Ascending aorta (tissue), 2 donors: ENCODE measurements around the gene KIAA1614. TPM values are rescaled to one million over a fixed set of nuclear protein-coding genes. Genes with fewer than 3 reads are reported as not detected.

Experiments used
- DNase-seq, 2 donors: peaks; one replicate each; pipeline ENCODE4 v3.0.0-alpha.2; 2019; ENCODE audit warnings: low spot score in 2 of 2
- H3K27ac ChIP-seq, 2 donors: fragments of 200-600 bp; sonication (generic); one replicate each; pipeline ENCODE4 v1.5.1; 2016 to 2017; ENCODE audit warnings: mild to moderate bottlenecking in 1 of 2
- H3K27me3 ChIP-seq: fragments of 200-600 bp; sonication (generic); one replicate; pipeline ENCODE4 v1.5.1; 2017
- H3K36me3 ChIP-seq, 2 donors: fragments of 200-600 bp; sonication (generic); one replicate each; pipeline ENCODE4 v1.5.1; 2016
- H3K4me1 ChIP-seq, 2 donors: fragments of 200-600 bp; sonication (generic); one replicate each; pipeline ENCODE4 v1.5.1; 2016 to 2017; ENCODE audit warnings: mild to moderate bottlenecking in 1 of 2
- H3K4me3 ChIP-seq, 2 donors: fragments of 200-600 bp; sonication (generic); one replicate each; pipeline ENCODE4 v1.5.1; 2016 to 2017; ENCODE audit warnings: mild to moderate bottlenecking in 1 of 2
- H3K9me3 ChIP-seq, 2 donors: fragments of 200-600 bp; sonication (generic); one replicate each; pipeline ENCODE4 v1.5.1; 2016
- CTCF ChIP-seq, 3 experiments: fragments of 200-600 bp in 2 of 3; fragments of 450-650 bp in 1 of 3; sonication (generic) in 2 of 3; IDR thresholded peaks; one replicate each; pipeline ENCODE4 v1.5.1; 2016 to 2019; ENCODE audit warnings: antibody characterized with exemption in 3 of 3, mild to moderate bottlenecking in 1 of 3, moderate library complexity in 1 of 3
- intact Hi-C: fragments of 100-400 bp; cut with DNase I; formaldehyde crosslinking; loops from one replicate; pipeline ENCODE4 v1.15.1; 2023
- total RNA-seq: library from RNA; depleted of rRNA; stranded (reverse); fragments of >200 nt; gene quantifications from one replicate; pipeline ENCODE4 v1.1.0, GENCODE V29; 2016

KIAA1614 gene
- total RNA-seq, 1 donor from 2014 or later: 21.9 TPM

GRCh38 chr1:180887841-180888240, 24.9 kb upstream of the KIAA1614 start:
- Histone ChIP-seq H3K4me1 (no peaks in the 10 kb centered on the region), H3K4me3 (no peak overlapping the region), H3K36me3 (peaks cover 0 to 11% of the 10 kb centered on the region in 2 donors), H3K27ac (no peak overlapping the region), H3K27me3 (no peaks in the 10 kb centered on the region), H3K9me3 (no peaks in the 10 kb centered on the region)
- intact Hi-C loops: no loop called here
- DNase-seq: no peak
- no peak for TF ChIP-seq CTCF (IDR thresholded peaks at IDR 0.05)

DNA sequence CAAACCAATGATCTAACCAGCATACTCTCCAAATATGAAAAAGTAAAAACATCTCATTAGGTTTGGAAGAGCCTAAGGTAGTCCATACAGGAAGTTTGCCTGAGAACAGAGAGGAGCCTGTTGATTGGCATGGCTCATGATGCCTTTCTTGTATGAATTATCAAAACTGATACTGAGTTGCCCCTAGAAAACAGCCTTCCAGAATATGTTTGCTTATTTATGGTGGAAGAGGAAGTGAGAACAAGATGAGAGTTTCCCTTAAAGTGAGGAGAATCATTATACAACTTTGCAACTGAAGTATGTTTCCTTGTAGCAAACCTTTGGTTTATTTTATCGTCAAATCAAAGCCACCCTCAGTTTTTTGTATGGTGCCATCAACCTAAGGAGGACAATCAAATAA, 23.8 kb upstream of the KIAA1614 start:
- peaks cover 0 to 11% of the 10 kb centered on the region in 2 donors for H3K36me3 ChIP-seq
- intact Hi-C loops: no loop called here

GRCh38 chr1:180889325-180889724, 23.4 kb upstream of the KIAA1614 start:
- Histone ChIP-seq H3K9me3 (no peaks in the 10 kb centered on the region), H3K27ac (no peak overlapping the region), H3K27me3 (no peaks in the 10 kb centered on the region), H3K36me3 (peaks cover 0 to 11% of the 10 kb centered on the region in 2 donors), H3K4me3 (no peak overlapping the region), H3K4me1 (no peaks in the 10 kb centered on the region)
- no peak for TF ChIP-seq CTCF (IDR thresholded peaks at IDR 0.05)
- DNase-seq: no peak
- intact Hi-C loops: no loop called here

More for the DNA sequence above, 23.8 kb upstream of the KIAA1614 start:
- Histone ChIP-seq H3K9me3 (no peaks in the 10 kb centered on the region), H3K27ac (no peak overlapping the region), H3K27me3 (no peaks in the 10 kb centered on the region), H3K4me3 (no peak overlapping the region), H3K4me1 (no peaks in the 10 kb centered on the region)
- no peak for DNase-seq
- no peak for TF ChIP-seq CTCF (IDR thresholded peaks at IDR 0.05)

DNA sequence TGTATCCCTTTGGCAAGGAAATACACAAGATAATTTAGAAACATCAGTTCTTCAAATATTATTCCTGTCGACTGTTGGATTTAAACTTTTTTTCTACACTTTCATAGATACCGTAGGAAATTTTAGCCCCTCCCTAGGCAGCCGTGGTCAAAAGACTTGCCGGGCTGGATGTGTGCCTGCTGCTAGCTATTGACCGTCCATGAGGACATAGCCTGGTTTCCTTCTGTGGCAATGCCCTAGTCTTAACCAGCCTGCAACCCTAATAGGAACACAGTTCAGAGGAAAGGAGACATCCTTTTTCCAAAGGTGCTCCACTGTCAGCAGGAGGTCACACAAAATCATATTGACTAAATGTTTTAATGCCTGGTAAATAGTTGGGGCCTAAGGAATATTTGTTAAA, 20.4 kb upstream of the KIAA1614 start:
- intact Hi-C loops: no loop called here
- no peaks in the 10 kb centered on the region for H3K4me1 ChIP-seq
- no peak for TF ChIP-seq CTCF (IDR thresholded peaks at IDR 0.05)
- no peak for DNase-seq
- H3K9me3 ChIP-seq: no peaks in the 10 kb centered on the region
- H3K27ac ChIP-seq: no peak overlapping the region
- H3K27me3 ChIP-seq: no peaks in the 10 kb centered on the region
- H3K36me3 ChIP-seq: peaks cover 0 to 4% of the 10 kb centered on the region in 2 donors
- no peak overlapping the region for H3K4me3 ChIP-seq

DNA sequence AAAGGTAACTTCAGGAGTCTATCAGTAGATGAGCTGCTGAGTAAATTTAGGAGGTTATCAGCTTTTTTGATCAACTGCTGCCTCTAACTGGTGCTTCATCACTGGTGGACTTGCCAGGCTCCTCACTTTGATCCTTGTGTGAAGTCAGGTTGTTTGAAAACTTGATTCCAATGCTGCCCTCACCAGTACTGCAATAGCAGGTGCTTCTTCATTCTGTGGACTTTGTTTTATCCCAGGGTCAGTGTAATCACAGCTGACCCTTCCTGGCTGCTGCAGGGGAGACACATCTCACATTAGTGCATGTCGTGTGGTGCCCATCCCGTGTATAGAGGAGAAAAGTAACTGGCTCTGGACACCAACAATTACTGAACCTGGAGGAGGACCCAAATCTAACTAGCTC, 20.0 kb upstream of the KIAA1614 start:
- no peak for DNase-seq
- Histone ChIP-seq H3K27me3 (no peaks in the 10 kb centered on the region), H3K4me1 (no peaks in the 10 kb centered on the region), H3K27ac (no peak overlapping the region), H3K4me3 (no peak overlapping the region), H3K9me3 (no peaks in the 10 kb centered on the region), H3K36me3 (no peaks in the 10 kb centered on the region)
- intact Hi-C loops: no loop called here
- TF ChIP-seq CTCF (IDR thresholded peaks at IDR 0.05): no peak

DNA sequence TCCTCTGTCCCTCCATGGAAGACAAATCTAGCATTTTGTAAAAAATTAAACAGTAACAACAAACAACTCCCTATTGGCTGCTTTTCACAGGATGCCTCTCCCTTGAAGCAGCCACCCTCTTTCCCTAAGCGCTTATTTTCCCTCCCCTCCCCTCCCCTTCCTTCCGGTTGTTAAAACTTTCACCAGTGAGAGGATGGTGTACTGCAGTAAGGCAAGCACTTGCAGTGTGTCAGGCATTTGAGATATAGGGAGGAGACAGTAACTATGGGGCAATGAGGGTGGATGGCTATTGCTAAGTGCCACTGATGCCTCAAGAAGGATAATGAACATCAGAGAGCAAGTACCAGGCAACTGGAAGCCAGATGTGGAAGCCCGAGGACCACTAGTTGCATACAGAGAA, 19.1 kb upstream of the KIAA1614 start:
- H3K4me1 ChIP-seq: peaks cover 0 to 2% of the 10 kb centered on the region in 2 donors
- H3K27me3 ChIP-seq: no peaks in the 10 kb centered on the region
- no peak overlapping the region for H3K4me3 ChIP-seq
- no peaks in the 10 kb centered on the region for H3K9me3 ChIP-seq
- no peaks in the 10 kb centered on the region for H3K36me3 ChIP-seq
- no peak for DNase-seq
- H3K27ac ChIP-seq: no peak overlapping the region
- TF ChIP-seq CTCF (IDR thresholded peaks at IDR 0.05): no peak
- intact Hi-C loops: no loop called here
